GM12801 (cell line): ENCODE data around the gene CCDC177.

Source experiments
- CTCF ChIP-seq: IDR thresholded peaks from one replicate; pipeline ENCODE4 v1.5.1; 2011; ENCODE audit warnings: control low read depth; ENCODE audit not compliant: insufficient read length; ENCODE audit errors: extremely low read depth

Gene CCDC177

GRCh38 chr14:69582829-69583228 is 8.2 kb upstream of the CCDC177 start:
- TF ChIP-seq CTCF = no peak

- TF ChIP-seq CTCF = no peak
These were observed 7.5 kb upstream of the CCDC177 start for GRCh38 chr14:69582212-69582611.

- no peak for TF ChIP-seq CTCF
These were observed 6.8 kb upstream of the CCDC177 start for GRCh38 chr14:69581316-69581935.

- TF ChIP-seq CTCF = no peak
These were observed 5.4 kb upstream of the CCDC177 start for GRCh38 chr14:69580009-69580577.

GRCh38 chr14:69579476-69579875 is 4.8 kb upstream of the CCDC177 start:
- TF ChIP-seq CTCF = no peak

- no peak for TF ChIP-seq CTCF
These were observed 254 bp upstream of the CCDC177 start for GRCh38 chr14:69574954-69575295.

GRCh38 chr14:69573831-69574262 is 824 bp downstream of the CCDC177 start:
- TF ChIP-seq CTCF = no peak
